Transverse colon (tissue), 3 donors: Measurements from ENCODE around the gene KMT2E.

ENCODE experiments used
- CTCF ChIP-seq, 5 experiments: fragments of 200-600 bp in 3 of 5; fragments of 450-650 bp in 2 of 5; sonication (generic) in 3 of 5; IDR thresholded peaks; 1 replicate in 2 of 5; 2 replicates in 3 of 5; pipeline ENCODE4 v1.5.1; 2016 to 2017; ENCODE audit warnings: antibody characterized with exemption in 5 of 5, inconsistent platforms in 3 of 5, mild to moderate bottlenecking in 2 of 5, moderate library complexity in 1 of 5
- EP300 ChIP-seq: sonication (generic); formaldehyde crosslinking; IDR thresholded peaks from one replicate; pipeline ENCODE4 v1.6.1; 2017; ENCODE audit warnings: antibody characterized with exemption, low read depth
- POLR2A ChIP-seq: fragments of 450-650 bp; IDR thresholded peaks from one replicate; pipeline ENCODE4 v1.6.1; 2016; ENCODE audit warnings: antibody characterized with exemption, mild to moderate bottlenecking, moderate library complexity

DNA sequence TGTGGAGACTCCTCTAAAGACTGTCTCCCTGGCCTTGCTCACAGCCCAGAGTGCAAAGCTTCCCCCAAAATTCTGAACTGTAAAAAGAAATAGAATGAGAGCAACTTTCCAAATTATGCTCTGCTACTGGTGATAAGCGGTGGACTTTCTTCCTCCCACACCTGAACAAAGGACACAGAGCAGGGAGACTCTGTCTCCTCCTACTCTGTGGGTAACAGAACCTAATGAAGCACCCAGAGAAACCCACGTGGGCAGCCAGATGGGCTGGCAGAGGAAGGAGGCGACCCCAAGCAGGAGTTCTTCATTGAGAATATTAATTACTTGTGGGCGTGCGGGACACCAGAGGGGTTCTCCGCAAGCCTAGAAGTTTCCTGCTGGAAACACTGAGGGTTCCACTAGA is 139.5 kb downstream of the KMT2E start:
- TF ChIP-seq CTCF (IDR thresholded peaks at IDR 0.05) (no peak), POLR2A (no peak), EP300 (no peak)
